GM18499 (cell line): Measurements from ENCODE around the gene UBE2V1.

Experiments used
- ATAC-seq: cut with Tn5 transposase; IDR thresholded peaks from one replicate; pipeline ENCODE4 v1.9.1; 2021; ENCODE audit warnings: moderate number of reproducible peaks; ENCODE audit not compliant: insufficient read depth, unreplicated experiment

UBE2V1 gene

GRCh38 chr20:50034567-50035180, 78.3 kb downstream of the UBE2V1 start:
- ATAC-seq, result no peak

GRCh38 chr20:50032955-50033666, 79.8 kb downstream of the UBE2V1 start:
- ATAC-seq, result no peak
